HG02763 (cell line): ENCODE measurements around the gene CCDC13.

Experiments used
- ATAC-seq: cut with Tn5 transposase; IDR thresholded peaks from one replicate; pipeline ENCODE4 v1.9.1; 2021; ENCODE audit warnings: mild to moderate bottlenecking, moderate library complexity; ENCODE audit not compliant: unreplicated experiment

CCDC13 gene

DNA sequence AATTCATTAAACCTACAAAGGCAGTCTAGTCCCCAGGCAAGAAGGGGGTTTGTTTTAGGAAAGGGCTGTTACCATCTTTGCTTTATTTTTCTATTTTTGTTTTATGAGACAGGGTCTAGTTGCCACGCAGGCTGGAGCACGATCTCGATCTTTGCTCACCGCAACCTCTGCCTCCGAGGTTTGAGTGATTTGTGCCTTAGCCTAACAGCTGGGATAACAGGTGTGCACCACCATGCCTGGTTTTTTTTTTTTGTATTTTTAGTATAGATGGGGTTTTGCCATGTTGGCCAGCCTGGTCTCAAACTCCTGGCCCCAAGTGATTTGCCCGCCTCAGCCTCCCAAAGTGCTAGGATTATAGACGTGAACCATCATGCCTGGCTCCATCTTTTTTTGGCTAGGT, 26.3 kb upstream of the CCDC13 start:
- ATAC-seq, result no peak

DNA sequence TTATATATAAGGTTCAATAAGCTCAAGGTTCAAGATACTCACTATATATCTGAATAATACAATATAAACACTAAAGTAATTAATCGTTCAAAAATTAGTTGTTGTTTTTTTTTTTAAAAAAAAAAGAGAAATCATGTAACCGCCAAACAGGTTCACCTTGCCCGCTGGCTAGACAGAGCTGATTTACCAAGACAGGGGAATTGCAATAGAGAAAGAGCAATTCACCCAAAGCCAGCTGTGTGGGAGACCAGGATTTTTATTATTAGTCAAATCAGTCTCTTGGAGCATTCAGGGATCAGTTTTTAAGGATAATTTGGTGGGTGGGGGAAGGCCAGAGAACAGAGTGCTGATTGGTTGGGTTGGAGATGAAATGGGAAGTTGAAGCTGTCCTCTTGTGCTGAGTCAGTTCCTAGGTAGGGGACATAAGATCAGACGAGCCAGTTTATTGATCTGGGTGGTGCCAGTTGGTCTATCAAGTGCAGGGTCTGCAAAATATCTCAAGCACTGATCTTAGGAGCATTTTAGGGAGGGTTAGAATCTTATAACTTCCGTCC, 23.4 kb upstream of the CCDC13 start:
- no peak for ATAC-seq

DNA sequence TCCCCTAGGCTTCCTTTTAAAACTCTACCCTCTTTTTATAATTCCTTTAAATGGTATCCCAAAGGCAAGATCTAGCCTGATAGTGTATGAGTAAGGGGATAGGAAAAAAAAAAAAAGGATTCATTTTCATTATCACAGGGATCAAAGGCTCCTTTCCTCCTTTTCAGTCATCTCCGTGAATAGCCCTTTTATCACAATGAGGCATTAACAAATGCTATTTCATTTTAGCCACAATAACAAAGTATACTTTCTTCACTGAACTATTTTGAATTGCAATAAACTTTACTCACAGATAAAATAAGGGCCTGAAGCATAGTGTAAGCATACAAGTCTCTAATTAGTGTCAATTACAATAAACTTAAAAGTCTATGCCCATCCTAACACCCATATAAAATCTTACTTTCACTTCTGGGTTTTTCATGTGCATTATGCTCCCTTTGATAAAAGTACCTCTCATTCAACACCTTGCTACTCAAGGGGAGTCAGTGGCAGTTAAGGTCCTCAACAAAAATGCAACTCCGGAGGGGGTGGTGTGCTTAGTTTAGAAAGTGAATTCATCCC, 22.6 kb upstream of the CCDC13 start:
- ATAC-seq, result no peak

DNA sequence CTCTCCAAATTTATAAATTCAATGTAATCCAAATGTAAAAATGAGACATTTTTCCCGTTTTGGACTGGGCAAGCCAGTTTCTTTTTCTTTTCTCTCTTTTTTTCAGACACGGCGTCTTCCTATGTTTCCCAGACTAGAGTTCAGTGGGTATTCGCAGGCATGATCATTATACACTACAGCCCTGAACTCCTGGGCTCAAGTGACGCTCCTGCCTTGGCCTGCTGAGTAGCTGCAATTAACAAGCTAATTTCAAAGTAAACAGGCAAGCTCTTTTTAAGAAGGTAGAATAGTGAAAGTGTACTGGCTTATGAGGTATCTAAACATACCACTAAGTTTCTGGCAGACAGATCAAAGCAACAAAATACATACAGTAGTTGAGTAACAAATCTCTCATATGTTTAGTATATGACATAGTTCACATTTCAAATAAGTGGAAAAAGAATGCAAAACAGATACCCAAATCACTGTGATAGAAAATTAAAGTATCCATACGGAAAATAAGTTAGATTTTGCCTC, 17.7 kb upstream of the CCDC13 start:
- ATAC-seq, result no peak

DNA sequence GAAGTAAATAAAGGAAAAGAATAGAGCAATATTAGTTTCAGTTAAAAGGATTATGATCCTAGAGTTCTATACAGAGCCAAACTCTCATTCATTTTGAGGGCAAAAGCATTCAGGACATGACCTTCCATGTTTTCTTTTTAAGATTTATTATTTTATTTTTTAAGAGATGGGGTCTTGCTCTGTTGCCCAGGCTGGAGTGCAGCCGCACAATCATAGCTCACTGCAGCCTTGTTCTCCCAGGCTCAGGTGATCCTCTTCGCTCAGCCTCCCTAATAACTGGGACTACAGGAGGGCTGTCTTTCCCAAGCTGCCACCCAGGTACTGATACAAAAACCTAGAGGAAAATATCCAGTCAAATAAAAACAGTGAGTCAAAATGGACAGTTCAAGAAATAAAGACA, 13.6 kb upstream of the CCDC13 start:
- ATAC-seq, result no peak

DNA sequence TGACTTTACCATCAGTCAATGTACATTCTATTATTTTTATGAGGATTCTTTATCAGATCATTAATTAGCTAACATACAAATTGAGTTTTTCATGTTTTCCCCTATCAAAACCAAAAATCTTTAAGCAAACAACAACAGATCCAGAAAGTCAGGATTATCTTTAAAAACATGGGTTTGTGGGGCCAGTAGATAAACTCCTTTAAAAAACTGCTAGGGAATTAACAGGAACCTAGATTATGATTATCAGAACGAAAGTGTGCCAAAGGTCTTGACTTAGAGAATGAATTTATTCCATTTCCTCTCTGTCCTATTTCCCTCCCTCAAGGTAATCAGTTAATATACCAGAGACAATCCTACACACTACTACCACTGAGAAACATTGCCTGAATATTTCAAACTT, 13.2 kb upstream of the CCDC13 start:
- no peak for ATAC-seq

DNA sequence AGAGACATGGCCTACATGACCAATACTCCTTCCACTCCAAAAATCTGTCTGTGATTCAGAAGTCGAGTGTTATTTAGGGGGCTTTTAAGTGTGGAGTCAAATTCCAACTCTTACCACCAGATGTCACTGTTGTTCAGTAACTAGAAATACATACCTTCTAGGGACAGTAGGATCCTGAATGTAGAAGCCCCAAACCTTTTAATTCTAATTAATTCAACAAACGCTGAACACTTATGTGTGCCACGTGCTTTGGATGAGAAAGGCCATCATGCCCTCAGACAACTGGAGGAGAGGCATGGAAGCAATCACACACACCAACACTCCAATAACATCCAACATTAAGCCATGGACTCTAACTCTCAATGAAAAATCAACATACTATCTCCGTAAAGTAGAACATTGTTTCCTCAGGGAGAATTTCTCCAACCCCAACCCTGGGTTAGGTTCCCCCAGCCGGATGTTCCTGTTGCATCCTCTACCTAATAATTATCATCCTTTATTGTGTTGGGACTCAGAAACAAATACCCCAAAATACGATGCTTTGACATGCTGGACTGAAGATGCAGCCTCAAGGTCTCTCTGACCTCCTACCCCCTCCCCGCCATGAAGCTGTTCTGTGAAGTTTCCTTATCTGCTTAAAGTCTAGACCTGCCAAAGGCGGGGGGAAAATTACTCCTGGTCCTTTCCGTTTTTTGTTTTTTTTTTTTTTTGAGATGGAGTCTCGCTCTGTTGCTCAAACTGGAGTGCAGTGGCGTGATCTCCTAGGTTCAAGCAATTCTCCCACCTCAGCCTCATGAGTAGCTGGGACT, 8.0 kb upstream of the CCDC13 start:
- ATAC-seq, result no peak

DNA sequence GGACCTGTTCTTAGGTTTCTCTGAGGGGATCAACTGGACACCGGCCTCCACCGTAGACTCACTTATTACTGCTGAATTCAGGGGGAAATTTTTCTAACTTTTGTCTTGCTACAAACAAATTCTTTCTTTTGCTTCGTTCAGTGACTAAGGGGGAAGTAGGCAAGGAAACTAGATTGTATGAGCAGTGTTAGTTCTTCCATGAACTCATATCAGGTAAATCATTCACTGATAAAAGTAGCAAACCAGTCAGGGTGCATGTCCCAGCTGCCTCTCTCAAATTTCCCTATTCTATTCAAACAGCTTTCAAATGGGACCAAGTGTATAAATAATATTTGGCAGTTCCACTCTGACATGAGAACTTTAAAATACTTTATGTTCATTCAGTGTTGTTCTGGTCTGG, 7.3 kb upstream of the CCDC13 start:
- ATAC-seq, result no peak

DNA sequence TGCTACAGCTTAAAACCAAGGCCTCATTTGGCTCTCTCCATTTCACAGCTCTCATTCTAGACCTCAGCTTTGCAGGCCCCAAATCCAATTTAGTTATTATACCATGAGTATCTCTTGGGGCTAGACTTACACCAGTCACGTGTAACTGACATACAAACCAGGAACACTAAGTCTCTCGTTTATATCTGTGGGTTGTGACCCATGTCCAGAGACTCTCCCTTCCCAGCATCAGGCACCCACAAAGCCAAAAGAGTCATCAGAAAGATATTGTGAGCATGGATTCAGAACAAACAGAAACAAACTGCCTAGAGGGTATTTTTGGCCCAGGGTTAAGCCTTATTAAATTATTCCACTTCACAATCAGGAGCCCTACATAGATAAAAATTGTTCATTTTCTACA, 5.6 kb upstream of the CCDC13 start:
- ATAC-seq, result no peak

DNA sequence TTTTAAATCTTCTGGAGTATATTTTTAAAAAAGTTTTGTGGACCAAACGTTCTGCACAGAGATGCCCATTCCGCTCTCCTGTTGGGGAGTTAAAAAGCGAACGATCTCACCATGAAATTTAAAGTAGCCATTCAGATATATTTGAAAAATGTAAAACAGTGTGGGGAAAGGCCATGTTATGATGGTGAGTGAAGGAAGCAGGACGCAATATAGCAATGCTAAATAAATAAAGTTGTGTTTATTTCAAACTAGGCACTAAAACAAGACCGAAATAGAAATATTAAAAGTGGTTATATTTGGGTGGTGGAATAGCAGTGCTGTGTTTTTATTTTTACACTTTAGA, 327 bp upstream of the CCDC13 start:
- ATAC-seq, result no peak

DNA sequence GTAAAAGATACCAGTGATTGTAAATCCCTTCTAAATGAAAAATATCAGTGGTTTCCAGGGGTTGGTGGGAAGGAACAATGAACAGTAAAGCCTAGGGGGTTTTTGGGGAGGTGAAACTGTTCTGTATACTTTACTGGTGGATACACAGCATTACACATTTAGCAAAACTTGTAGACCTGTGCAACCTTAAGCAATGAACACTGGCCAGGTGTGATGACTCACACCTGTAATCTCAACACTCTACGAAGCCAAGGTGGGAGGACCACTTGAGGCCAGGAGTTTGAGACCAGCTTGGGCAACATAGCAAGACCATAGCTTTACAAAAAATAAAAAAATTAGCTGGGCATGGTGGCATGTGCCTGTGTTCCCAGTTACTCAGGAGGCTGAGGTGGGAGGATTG, 1.8 kb downstream of the CCDC13 start:
- no peak for ATAC-seq

DNA sequence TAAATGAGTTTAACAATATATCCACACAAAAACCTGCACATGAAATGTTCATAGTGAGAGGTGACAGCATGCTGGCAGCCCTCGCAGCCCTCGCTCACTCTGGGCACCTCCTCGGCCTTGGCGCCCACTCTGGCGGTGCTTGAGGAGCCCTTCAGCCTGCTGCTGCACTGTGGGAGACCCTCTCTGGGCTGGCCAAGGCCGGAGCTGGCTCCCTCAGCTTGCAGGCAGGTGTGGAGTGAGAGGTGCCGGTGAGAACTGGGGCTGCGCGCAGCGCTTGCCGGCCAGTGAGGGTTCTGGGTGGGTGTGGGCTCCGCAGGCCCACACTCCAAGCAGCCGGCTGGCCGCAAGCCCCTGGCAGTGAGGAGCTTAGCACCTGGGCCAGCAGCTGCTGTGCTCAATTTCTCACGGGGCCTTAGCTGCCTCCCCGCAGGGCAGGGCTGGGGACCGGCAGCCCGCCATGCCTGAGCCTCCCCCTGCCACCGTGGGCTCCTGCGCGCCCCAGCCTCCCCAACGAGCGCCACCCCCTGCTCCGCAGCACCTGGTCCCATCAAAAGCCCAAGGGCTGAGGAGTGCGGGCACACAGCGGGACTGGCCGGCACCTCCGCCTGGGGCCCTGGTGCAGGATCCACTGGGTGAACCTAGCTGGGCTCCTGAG, 3.4 kb downstream of the CCDC13 start:
- ATAC-seq, result no peak

DNA sequence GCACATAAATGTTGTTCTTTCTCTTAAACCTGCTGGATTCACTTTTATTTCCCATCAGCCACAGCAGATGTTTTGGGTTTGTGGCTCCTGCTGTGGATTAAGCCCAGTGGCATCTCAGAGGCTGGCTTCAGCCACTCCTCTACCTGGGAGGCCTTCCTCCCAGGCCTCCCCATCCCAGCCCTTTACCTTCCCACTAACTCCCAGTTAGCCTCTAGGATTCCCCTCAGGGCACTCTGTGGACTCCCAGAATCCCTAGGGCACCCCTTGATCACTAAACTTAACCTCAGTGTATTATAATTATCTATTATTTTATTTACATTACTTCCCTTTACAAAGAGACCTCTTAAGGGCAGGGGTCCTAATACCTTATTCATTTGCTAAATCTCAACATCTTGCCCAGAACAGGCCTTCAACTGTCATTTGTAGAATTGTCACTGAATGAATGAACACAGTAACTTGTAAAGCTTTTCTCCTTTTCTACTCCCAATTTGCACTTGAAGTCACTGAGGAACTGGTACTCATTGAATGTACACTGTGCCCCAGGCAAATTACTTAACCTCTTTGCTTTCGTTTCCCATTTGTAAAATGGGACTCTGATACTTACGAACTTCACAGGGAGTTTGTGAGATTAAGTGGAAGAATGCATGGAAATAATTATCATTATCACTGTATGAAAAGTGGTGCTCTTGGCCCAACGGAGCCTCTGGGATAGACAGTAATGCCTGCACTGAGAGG, 8.3 kb downstream of the CCDC13 start:
- no peak for ATAC-seq

DNA sequence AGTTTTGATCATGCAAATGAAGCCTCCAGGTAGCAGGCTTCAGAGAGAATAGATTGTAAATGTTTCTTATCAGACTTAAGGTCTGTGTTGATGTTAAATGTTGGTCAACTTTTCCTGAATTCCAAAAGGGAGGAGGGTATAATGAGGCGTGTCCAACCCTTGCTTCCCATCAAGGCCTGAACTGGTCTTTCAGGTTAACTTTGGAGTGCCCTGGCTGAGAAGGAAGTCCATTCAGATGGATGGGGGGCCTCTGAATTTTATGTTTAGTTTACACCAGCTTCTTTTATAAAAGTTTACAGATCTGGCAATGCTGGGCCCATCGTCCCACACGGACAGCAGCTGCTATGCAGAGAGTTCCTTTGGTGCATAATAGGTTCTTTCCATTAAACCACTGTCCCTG, 8.9 kb downstream of the CCDC13 start:
- no peak for ATAC-seq

DNA sequence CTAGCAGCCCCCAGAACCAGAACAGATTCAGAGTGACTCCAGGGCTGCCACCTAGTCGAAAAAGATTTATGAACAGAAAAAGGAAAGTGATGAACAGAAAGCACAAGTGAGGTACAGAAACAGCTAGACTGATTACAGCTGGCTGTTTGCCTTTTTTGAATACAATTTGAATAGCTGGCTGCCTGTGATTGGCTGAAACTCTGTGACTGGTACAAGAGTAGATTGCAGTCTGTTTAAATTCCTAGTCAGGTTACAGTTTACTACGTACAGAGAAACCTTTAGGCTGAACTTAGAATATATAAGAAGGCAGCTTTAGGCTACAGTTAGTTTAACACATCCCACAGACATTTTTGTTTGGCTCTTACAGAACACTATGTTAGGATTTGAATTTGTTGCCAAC, 10.0 kb downstream of the CCDC13 start:
- no peak for ATAC-seq

DNA sequence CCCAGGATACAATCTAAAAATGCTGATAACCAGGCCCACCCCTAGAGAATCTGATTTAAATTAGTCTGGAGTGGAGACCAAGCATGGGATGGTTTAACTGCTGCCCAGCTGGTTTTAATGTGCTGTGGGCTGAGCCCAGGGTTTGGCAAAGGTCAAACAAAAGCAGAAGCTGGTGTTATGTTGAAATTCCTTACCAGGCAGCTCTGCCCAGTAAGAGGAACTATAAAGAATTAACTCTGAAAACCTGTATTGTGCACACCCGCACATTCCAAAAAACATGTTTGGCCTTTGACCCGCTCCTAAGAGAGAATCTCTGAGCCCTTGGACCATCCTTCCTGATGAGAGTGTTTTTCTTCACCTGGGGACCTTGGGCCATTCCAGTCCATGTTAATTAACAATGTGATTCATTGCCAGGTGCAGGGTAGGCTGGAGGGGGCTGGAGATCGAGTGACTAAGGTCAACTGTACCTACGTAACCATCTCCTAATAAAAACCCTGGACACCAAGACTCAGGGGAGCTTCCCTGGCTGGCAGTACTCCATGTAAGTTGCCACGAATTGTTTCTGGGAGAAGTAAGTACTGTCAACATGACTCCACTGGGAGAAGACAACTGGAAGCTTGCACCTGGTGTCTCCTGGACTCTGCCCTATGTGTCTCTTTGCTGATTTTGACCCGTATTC, 10.9 kb downstream of the CCDC13 start:
- no peak for ATAC-seq

DNA sequence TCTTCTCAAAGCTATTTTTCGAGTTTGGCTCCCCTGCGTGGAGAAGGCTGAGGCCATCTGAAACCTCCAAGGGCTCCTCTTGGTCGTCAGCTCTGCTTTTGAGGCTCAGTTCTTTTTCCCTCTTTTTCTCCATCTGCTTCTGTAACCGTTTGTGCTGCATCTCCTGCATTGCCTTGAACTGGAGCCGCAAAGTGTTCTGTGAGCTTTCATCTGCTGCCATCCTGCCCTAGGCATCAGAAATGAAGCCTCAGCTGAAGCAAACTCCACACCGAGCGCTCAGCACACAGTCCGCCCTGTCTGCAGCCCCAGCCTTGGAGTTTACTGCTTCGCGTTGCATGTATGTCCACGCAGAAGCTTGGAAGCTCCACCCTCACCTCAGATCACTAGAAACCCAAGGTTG, 14.9 kb downstream of the CCDC13 start:
- ATAC-seq, result no peak

DNA sequence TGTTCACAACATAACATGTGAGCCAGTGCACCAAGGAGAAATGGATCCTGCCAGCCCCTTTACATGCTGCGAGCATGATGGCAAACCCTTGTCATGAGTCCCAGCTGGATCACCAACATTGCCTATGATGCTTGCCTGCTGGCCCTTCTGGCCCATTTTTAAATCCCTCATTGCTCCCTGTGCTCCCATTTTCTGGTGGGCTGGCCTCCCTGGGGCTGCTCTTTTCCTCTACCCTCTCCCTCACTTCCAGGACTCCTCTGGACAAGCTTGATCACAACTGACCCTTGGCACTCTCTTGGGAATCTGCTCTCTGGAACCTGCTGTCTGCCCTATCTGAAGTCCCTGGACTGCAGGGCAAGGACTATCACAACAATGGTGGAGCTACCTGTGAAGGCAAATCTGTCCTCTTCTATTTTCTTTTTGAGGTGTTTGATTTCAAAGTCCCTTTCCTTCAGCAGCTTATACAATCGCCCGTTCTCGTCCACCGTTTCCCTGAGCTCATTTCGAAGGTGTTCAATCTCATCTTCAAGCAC, 16.3 kb downstream of the CCDC13 start:
- no peak for ATAC-seq

DNA sequence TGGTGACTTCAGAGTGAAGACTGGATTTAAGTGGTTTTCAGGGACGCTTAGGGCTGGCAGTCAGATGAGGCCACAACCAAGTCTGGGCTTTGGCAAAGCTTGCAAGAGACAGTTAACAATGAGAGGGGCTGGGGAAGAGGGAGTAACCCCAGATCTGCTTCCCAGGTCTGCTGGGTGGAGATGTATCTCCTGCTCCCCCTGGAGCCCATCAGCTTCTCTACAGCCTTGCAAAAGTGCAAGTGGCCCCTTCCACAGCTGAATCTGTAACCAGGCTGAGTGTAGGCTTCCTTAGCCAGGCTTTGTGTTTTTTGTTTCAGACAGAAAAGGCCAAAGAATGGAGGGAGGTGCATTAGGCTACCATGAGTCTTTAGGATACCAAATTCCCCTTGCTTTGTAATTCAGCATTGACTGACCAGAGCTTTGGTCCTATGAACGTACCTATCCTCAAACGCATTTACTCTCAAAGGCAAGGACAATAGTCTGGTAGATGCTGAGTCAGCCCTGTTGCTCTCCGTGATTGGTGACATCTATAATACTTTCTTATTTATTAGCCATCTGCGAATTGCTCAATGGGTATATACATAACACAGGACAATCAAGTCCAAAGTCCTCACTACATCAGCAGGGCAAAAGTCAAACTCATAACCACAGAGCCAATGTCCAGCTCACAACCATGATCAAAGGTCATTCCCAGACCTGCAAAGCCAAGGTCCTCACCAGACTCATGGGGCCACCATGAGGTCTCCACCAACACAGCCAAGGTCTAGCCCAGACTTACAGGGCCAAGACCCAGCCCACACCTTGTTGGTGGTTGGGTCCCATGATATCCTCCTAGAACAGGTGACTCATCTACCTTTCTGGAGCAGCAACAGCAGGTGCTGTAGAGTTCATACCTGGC, 17.1 kb downstream of the CCDC13 start:
- no peak for ATAC-seq
